Panc1 (cell line): ENCODE measurements around the gene SERPINE2.

ENCODE experiments used
- CTCF ChIP-seq: fragments of 450-650 bp; IDR thresholded peaks from 2 replicates; pipeline ENCODE4 v1.5.1; 2017; ENCODE audit warnings: mild to moderate bottlenecking
- POLR2AphosphoS5 ChIP-seq: IDR thresholded peaks from 2 replicates; pipeline ENCODE4 v1.6.1; 2012; ENCODE audit warnings: mild to moderate bottlenecking, low read depth, low read length, moderate library complexity
- REST ChIP-seq, 2 experiments: IDR thresholded peaks; 2 replicates each; pipeline ENCODE4 v1.6.1; 2011 to 2012; ENCODE audit warnings: low read depth in 2 of 2, control low read depth in 1 of 2, low read length in 1 of 2, mild to moderate bottlenecking in 1 of 2, moderate library complexity in 1 of 2; ENCODE audit not compliant: insufficient read depth in 1 of 2
- SIN3A ChIP-seq: IDR thresholded peaks from 2 replicates; pipeline ENCODE4 v1.6.1; 2012; ENCODE audit warnings: low read depth, mild to moderate bottlenecking, low read length, moderate library complexity, borderline replicate concordance; ENCODE audit not compliant: insufficient read depth
- TCF7L2 ChIP-seq: IDR thresholded peaks from 2 replicates; pipeline ENCODE4 v1.6.1; 2011; ENCODE audit warnings: mild to moderate bottlenecking, low read depth, low read length, inconsistent platforms

- TF ChIP-seq CTCF = no peak
- TF ChIP-seq TCF7L2 = no peak
- TF ChIP-seq POLR2AphosphoS5 = no peak
- no peak for TF ChIP-seq SIN3A
- TF ChIP-seq REST (IDR thresholded peaks at IDR 0.05; ENCODE audit: insufficient read depth in 1 of 2, low read depth in 2 of 2, low read length in 1 of 2) = no peak
These were observed 67.4 kb downstream of the SERPINE2 start for GRCh38 chr2:223971731-223972130.
